ENCODE data around the gene EPM2AIP1. TPM values are rescaled to one million over a fixed set of nuclear protein-coding genes. Genes with fewer than 3 reads are reported as not detected.
A peak's percentile ranks its signal among the peaks of the same experiment; 100 is the strongest.
"Not testable (repeated sequence)": the region's sequence is repeated elsewhere in the genome, so short reads cannot be mapped to it uniquely, and the experiment has no call there.

Gene EPM2AIP1
- total RNA-seq, result 22.4 TPM

- Histone ChIP-seq H3K9ac (ENCODE audit: low read depth in 1 of 3, low read length in 3 of 3) (peak within 1 kb of the TSS; percentile 92 to 97 (median 96)), H3K4me1 (ENCODE audit: control insufficient read depth in 3 of 3, insufficient read depth in 3 of 3, low read length in 3 of 3) (peaks cover 33 to 53% (median 50%) of the 10 kb centered on the region in 3 donors), H3K36me3 (ENCODE audit: control insufficient read depth in 3 of 3, insufficient read depth in 3 of 3, low read length in 3 of 3) (peaks cover 8 to 12% (median 10%) of the 10 kb centered on the region in 3 donors), H3K9me3 (ENCODE audit: control insufficient read depth in 3 of 3, low read length in 3 of 3) (no peaks in the 10 kb centered on the region), H3K27me3 (ENCODE audit: control insufficient read depth in 3 of 3, insufficient read depth in 3 of 3, low read length in 3 of 3) (no peaks in the 10 kb centered on the region), H3K27ac (ENCODE audit: low read depth, low read length) (peak within 1 kb of the TSS; percentile 98), H3K4me3 (ENCODE audit: low read length in 3 of 3) (peak within 1 kb of the TSS; percentile 92 to 99 (median 93))
Measured at GRCh38 chr3:36992806-36993325, at the start of gene EPM2AIP1. Gene EPM2AIP1, minus strand, starts transcription at chr3:36993131. Its CDS starts 54 bp downstream, at chr3:36993077.

- peaks cover 12 to 40% (median 30%) of the 10 kb centered on the region in 3 donors for H3K36me3 ChIP-seq (ENCODE audit: control insufficient read depth in 3 of 3, insufficient read depth in 3 of 3, low read length in 3 of 3)
- H3K9me3 ChIP-seq (ENCODE audit: control insufficient read depth in 3 of 3, low read length in 3 of 3); H3K27me3 ChIP-seq (ENCODE audit: control insufficient read depth in 3 of 3, insufficient read depth in 3 of 3, low read length in 3 of 3); H3K9ac ChIP-seq (ENCODE audit: low read depth in 1 of 3, low read length in 3 of 3); H3K27ac ChIP-seq (ENCODE audit: low read depth, low read length); H3K4me3 ChIP-seq (ENCODE audit: low read length in 3 of 3): not testable (repeated sequence)
- peaks cover 12 to 17% (median 13%) of the 10 kb centered on the region in 3 donors for H3K4me1 ChIP-seq (ENCODE audit: control insufficient read depth in 3 of 3, insufficient read depth in 3 of 3, low read length in 3 of 3)
Measured at GRCh38 chr3:37042712-37043111, 49.8 kb upstream of the EPM2AIP1 start.

DNA sequence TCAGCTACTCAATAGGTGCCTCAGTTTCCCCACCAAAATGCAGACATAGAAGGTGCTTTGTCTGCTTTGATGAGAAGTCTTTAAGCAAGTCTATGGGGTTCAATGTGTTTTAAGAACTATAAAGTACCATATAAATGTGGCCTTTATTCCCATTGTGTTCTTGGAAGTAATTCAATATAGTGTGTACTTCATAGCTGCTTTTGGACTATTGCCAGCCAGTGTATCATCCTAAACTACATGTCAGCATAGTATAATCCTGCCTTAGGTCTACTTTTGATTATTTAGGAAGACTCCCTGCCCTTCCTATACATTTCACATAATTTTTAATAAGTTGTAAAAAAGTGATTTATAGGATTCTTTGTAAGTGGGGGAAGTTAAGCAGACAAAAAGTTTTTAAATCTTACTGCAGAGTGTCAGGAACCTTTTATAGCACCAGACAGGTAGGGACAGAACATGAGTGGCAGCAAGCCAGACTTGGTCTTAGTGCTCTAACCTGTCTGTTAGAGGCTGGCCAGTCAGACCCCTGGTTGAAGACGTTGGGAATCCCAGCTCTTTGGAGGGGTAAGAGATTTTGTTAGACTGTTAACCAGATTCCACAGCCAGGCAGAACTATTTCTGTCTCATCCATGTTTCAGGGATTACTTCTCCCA is 48.7 kb upstream of the EPM2AIP1 start:
- H3K36me3 ChIP-seq (ENCODE audit: control insufficient read depth in 3 of 3, insufficient read depth in 3 of 3, low read length in 3 of 3), result peaks cover 6 to 32% (median 25%) of the 10 kb centered on the region in 3 donors

GRCh38 chr3:37040231-37040630 is 47.3 kb upstream of the EPM2AIP1 start:
- H3K27ac ChIP-seq (ENCODE audit: low read depth, low read length), result no peak overlapping the region
- peaks cover 6 to 35% (median 31%) of the 10 kb centered on the region in 3 donors for H3K36me3 ChIP-seq (ENCODE audit: control insufficient read depth in 3 of 3, insufficient read depth in 3 of 3, low read length in 3 of 3)
- peaks cover 12 to 17% (median 13%) of the 10 kb centered on the region in 3 donors for H3K4me1 ChIP-seq (ENCODE audit: control insufficient read depth in 3 of 3, insufficient read depth in 3 of 3, low read length in 3 of 3)
- no peaks in the 10 kb centered on the region for H3K9me3 ChIP-seq (ENCODE audit: control insufficient read depth in 3 of 3, low read length in 3 of 3)
- H3K4me3 ChIP-seq (ENCODE audit: low read length in 3 of 3), result no peak overlapping the region
- H3K9ac ChIP-seq (ENCODE audit: low read depth in 1 of 3, low read length in 3 of 3), result no peak overlapping the region
- no peaks in the 10 kb centered on the region for H3K27me3 ChIP-seq (ENCODE audit: control insufficient read depth in 3 of 3, insufficient read depth in 3 of 3, low read length in 3 of 3)

More for the DNA sequence above, 48.7 kb upstream of the EPM2AIP1 start:
- Histone ChIP-seq H3K27me3 (ENCODE audit: control insufficient read depth in 3 of 3, insufficient read depth in 3 of 3, low read length in 3 of 3) (no peaks in the 10 kb centered on the region), H3K27ac (ENCODE audit: low read depth, low read length) (no peak overlapping the region), H3K4me1 (ENCODE audit: control insufficient read depth in 3 of 3, insufficient read depth in 3 of 3, low read length in 3 of 3) (peaks cover 12 to 17% (median 13%) of the 10 kb centered on the region in 3 donors), H3K9me3 (ENCODE audit: control insufficient read depth in 3 of 3, low read length in 3 of 3) (no peaks in the 10 kb centered on the region), H3K9ac (ENCODE audit: low read depth in 1 of 3, low read length in 3 of 3) (no peak overlapping the region), H3K4me3 (ENCODE audit: low read length in 3 of 3) (no peak overlapping the region)

GRCh38 chr3:37039161-37039846 is 46.4 kb upstream of the EPM2AIP1 start:
- Histone ChIP-seq H3K4me1 (ENCODE audit: control insufficient read depth in 3 of 3, insufficient read depth in 3 of 3, low read length in 3 of 3) (peaks cover 12 to 17% (median 13%) of the 10 kb centered on the region in 3 donors), H3K4me3 (ENCODE audit: low read length in 3 of 3) (peak overlapping the region in 1 of 3 donors; percentile 24), H3K27me3 (ENCODE audit: control insufficient read depth in 3 of 3, insufficient read depth in 3 of 3, low read length in 3 of 3) (no peaks in the 10 kb centered on the region), H3K36me3 (ENCODE audit: control insufficient read depth in 3 of 3, insufficient read depth in 3 of 3, low read length in 3 of 3) (peaks cover 6 to 32% (median 28%) of the 10 kb centered on the region in 3 donors), H3K9ac (ENCODE audit: low read depth in 1 of 3, low read length in 3 of 3) (no peak overlapping the region), H3K27ac (ENCODE audit: low read depth, low read length) (no peak overlapping the region), H3K9me3 (ENCODE audit: control insufficient read depth in 3 of 3, low read length in 3 of 3) (no peaks in the 10 kb centered on the region)

GRCh38 chr3:37037352-37037751 is 44.4 kb upstream of the EPM2AIP1 start:
- Histone ChIP-seq H3K9me3 (ENCODE audit: control insufficient read depth in 3 of 3, low read length in 3 of 3) (no peaks in the 10 kb centered on the region), H3K27me3 (ENCODE audit: control insufficient read depth in 3 of 3, insufficient read depth in 3 of 3, low read length in 3 of 3) (no peaks in the 10 kb centered on the region), H3K9ac (ENCODE audit: low read depth in 1 of 3, low read length in 3 of 3) (no peak overlapping the region), H3K27ac (ENCODE audit: low read depth, low read length) (no peak overlapping the region), H3K4me3 (ENCODE audit: low read length in 3 of 3) (no peak overlapping the region), H3K4me1 (ENCODE audit: control insufficient read depth in 3 of 3, insufficient read depth in 3 of 3, low read length in 3 of 3) (peaks cover 12 to 21% (median 16%) of the 10 kb centered on the region in 3 donors), H3K36me3 (ENCODE audit: control insufficient read depth in 3 of 3, insufficient read depth in 3 of 3, low read length in 3 of 3) (peaks cover 10 to 32% (median 31%) of the 10 kb centered on the region in 3 donors)

GRCh38 chr3:37032961-37033360 is 40.0 kb upstream of the EPM2AIP1 start:
- H3K4me1 ChIP-seq (ENCODE audit: control insufficient read depth in 3 of 3, insufficient read depth in 3 of 3, low read length in 3 of 3), result peaks cover 35 to 40% (median 38%) of the 10 kb centered on the region in 3 donors
- H3K9me3 ChIP-seq (ENCODE audit: control insufficient read depth in 3 of 3, low read length in 3 of 3), result no peaks in the 10 kb centered on the region
- peak overlapping the region; percentile 14 for H3K27ac ChIP-seq (ENCODE audit: low read depth, low read length)
- no peak overlapping the region for H3K4me3 ChIP-seq (ENCODE audit: low read length in 3 of 3)
- H3K36me3 ChIP-seq (ENCODE audit: control insufficient read depth in 3 of 3, insufficient read depth in 3 of 3, low read length in 3 of 3), result peaks cover 4 to 25% (median 19%) of the 10 kb centered on the region in 3 donors
- H3K9ac ChIP-seq (ENCODE audit: low read depth in 1 of 3, low read length in 3 of 3), result no peak overlapping the region
- no peaks in the 10 kb centered on the region for H3K27me3 ChIP-seq (ENCODE audit: control insufficient read depth in 3 of 3, insufficient read depth in 3 of 3, low read length in 3 of 3)

DNA sequence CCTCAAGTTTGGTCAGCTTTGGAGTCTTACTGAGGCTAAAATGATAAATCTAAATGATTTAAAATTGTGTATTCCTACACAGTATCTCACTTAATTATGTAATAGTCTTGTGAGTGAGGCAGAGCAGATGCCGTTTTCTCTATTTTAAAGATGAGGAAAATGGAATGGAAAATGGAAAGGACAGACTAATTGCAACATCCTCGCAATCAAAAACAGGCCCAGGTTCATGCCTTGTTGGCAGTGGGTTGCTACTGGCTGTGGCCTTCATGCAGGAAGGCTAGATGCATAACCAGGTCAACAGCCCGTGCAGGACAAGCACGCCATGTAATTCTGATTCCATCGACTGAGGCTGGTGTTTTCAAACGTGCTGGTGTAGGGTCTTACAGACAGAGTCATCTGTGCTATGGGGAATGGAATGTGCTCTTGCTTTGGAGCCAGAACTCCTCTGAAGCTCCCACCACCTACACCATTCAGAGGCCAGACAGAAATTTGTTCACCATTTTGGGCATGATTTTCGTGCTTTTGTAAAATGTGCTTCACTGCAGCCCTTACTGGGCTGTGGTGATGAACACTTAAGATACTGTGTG is 38.3 kb upstream of the EPM2AIP1 start:
- no peak overlapping the region for H3K4me3 ChIP-seq (ENCODE audit: low read length in 3 of 3)
- H3K27me3 ChIP-seq (ENCODE audit: control insufficient read depth in 3 of 3, insufficient read depth in 3 of 3, low read length in 3 of 3), result no peaks in the 10 kb centered on the region
- H3K9ac ChIP-seq (ENCODE audit: low read depth in 1 of 3, low read length in 3 of 3), result no peak overlapping the region
- H3K27ac ChIP-seq (ENCODE audit: low read depth, low read length), result peak overlapping the region; percentile 69
- H3K9me3 ChIP-seq (ENCODE audit: control insufficient read depth in 3 of 3, low read length in 3 of 3), result no peaks in the 10 kb centered on the region
- H3K4me1 ChIP-seq (ENCODE audit: control insufficient read depth in 3 of 3, insufficient read depth in 3 of 3, low read length in 3 of 3), result peaks cover 35 to 43% (median 41%) of the 10 kb centered on the region in 3 donors
- H3K36me3 ChIP-seq (ENCODE audit: control insufficient read depth in 3 of 3, insufficient read depth in 3 of 3, low read length in 3 of 3), result peaks cover 7 to 26% (median 20%) of the 10 kb centered on the region in 3 donors

GRCh38 chr3:37030588-37030987 is 37.7 kb upstream of the EPM2AIP1 start:
- no peaks in the 10 kb centered on the region for H3K9me3 ChIP-seq (ENCODE audit: control insufficient read depth in 3 of 3, low read length in 3 of 3)
- peak overlapping the region in 1 of 3 donors; percentile 40 for H3K9ac ChIP-seq (ENCODE audit: low read depth in 1 of 3, low read length in 3 of 3)
- peaks cover 35 to 43% (median 41%) of the 10 kb centered on the region in 3 donors for H3K4me1 ChIP-seq (ENCODE audit: control insufficient read depth in 3 of 3, insufficient read depth in 3 of 3, low read length in 3 of 3)
- peaks cover 11 to 28% (median 23%) of the 10 kb centered on the region in 3 donors for H3K36me3 ChIP-seq (ENCODE audit: control insufficient read depth in 3 of 3, insufficient read depth in 3 of 3, low read length in 3 of 3)
- no peak overlapping the region for H3K4me3 ChIP-seq (ENCODE audit: low read length in 3 of 3)
- peak overlapping the region; percentile 69 for H3K27ac ChIP-seq (ENCODE audit: low read depth, low read length)
- no peaks in the 10 kb centered on the region for H3K27me3 ChIP-seq (ENCODE audit: control insufficient read depth in 3 of 3, insufficient read depth in 3 of 3, low read length in 3 of 3)

Measured in skeletal muscle tissue (tissue), 4 donors.